IgD-negative memory B cell (primary cell): ENCODE measurements around the gene CDH16. TPM values are rescaled to one million over a fixed set of nuclear protein-coding genes. Genes with fewer than 3 reads are reported as not detected.
"Not testable (repeated sequence)": the region's sequence is repeated elsewhere in the genome, so short reads cannot be mapped to it uniquely, and the experiment has no call there.

Source experiments
- H3K27ac Mint-ChIP-seq, 3 donors: one replicate each; pipeline ENCODE4 v1.8.0; 2020 to 2022; ENCODE audit warnings: mild to moderate bottlenecking in 3 of 3, mixed read lengths in 3 of 3, moderate library complexity in 1 of 3
- H3K27me3 Mint-ChIP-seq: one replicate; pipeline ENCODE4 v1.8.0; 2021; ENCODE audit warnings: mixed read lengths
- H3K36me3 Mint-ChIP-seq: one replicate; pipeline ENCODE4 v1.8.0; 2020; ENCODE audit warnings: mild to moderate bottlenecking, mixed read lengths
- H3K4me1 Mint-ChIP-seq, 3 donors: one replicate each; pipeline ENCODE4 v1.8.0; 2020 to 2022; ENCODE audit warnings: mixed read lengths in 3 of 3, mild to moderate bottlenecking in 1 of 3
- H3K4me3 Mint-ChIP-seq, 4 donors: one replicate each; pipeline ENCODE4 v1.8.0; 2020 to 2022; ENCODE audit warnings: mild to moderate bottlenecking in 4 of 4, mixed read lengths in 4 of 4, moderate library complexity in 3 of 4
- H3K9me3 Mint-ChIP-seq, 3 donors: one replicate each; pipeline ENCODE4 v1.8.0; 2020 to 2021; ENCODE audit warnings: mixed read lengths in 3 of 3, mild to moderate bottlenecking in 1 of 3
- polyA plus RNA-seq: library from polyadenylated mRNA; unstranded; fragments of 300-500 nt; fragmentation: Illumina TruSeq; gene quantifications from one replicate; pipeline ENCODE4 v1.2.3, GENCODE V29; 2021

The CDH16 gene
- polyA plus RNA-seq, 1 donor from 2014 or later: not detected

DNA sequence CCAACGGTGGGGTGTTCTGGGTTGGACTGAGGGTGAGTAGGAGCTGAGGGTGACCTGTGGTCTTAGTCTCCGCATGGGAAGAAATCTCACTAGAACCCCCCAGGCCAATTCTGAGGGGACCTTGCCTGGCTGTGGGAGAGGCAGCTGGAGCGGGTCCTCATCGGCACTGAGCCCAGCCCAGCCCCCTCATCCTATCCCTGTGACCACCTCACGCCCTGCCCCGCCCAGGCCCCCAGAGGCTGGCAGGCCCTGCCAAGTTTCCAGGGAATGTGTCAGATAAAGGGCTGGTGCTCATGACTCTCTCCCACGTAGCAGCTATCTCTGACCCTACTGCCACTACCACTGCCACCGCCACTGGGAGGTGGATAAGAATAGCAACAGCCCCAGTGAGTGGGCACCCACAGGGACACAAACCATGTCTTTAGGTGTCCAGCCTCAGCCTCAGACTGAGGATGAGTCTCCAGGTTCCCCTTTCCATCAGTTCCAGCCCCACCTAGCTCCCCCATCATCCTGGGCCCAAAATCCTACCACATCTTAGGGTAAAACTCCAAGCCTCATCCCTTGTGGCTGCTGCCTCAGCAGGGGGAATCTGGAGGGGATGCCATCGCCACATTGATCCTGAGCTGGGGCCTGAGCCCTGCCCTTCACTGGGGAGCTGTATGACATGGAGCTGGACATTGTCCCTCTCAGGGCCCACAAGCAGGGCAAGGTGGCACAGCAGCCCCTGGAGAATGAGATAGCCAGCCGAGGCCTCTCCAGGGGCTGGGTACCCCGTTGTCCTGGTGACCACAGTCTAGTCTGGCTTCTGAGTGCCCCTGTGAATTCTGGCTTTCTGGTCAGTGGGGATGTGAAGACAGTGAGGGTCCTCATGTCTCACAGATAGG is 14.9 kb downstream of the CDH16 start:
- no peak overlapping the region for H3K4me3 Mint-ChIP-seq
- H3K9me3 Mint-ChIP-seq: no peaks in the 10 kb centered on the region
- no peaks in the 10 kb centered on the region for H3K4me1 Mint-ChIP-seq
- H3K27me3 Mint-ChIP-seq: peaks cover 4% of the 10 kb centered on the region
- no peak overlapping the region for H3K27ac Mint-ChIP-seq
- H3K36me3 Mint-ChIP-seq: peaks cover 1% of the 10 kb centered on the region

DNA sequence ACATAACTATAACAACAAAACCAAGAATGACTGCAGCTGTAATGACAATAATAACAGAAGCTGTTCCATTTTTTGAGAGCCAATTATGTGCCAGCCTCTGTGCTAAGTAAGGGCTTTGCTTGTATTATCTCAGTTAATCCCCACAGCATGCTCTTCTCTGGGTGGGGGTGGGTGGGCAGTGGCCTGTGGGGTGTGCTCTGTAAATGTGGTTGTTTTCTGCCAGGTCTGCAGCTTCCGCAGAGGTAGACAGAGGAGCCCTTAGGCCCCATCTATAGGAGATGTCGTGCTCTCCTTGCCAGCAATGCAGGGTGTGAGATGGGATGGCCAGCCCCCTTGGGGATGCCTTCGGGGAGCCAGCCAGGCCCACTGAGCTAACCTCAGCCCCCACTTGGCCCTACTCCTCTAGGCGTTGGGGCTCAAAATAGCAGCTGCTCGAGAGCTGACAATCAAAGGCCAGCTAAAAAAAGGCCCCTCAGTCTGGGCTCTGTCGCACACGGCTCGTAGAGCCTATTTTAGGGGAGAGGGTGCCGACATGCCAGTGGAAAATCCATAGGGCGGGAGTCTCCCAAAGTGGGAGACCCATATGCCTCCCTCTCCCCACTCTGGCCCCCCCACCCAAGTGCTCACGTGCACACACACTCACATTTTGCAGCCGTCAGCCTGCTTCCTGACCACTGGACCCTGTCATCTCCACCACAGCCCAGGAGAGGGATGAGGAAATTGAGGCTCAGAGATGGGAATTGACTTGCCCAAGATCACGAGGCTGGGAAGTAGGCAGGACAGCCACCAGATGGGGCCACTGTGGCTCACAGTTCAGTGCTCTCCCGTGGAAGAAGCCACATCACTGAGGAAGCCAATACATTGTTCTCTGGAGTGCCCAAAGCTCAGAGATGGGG is 15.8 kb downstream of the CDH16 start:
- Mint-ChIP-seq H3K36me3 (peaks cover 1% of the 10 kb centered on the region), H3K27ac (no peak overlapping the region), H3K4me3 (peak overlapping the region in 1 of 4 donors; percentile 23), H3K27me3 (peaks cover 2% of the 10 kb centered on the region), H3K9me3 (no peaks in the 10 kb centered on the region), H3K4me1 (no peaks in the 10 kb centered on the region)

DNA sequence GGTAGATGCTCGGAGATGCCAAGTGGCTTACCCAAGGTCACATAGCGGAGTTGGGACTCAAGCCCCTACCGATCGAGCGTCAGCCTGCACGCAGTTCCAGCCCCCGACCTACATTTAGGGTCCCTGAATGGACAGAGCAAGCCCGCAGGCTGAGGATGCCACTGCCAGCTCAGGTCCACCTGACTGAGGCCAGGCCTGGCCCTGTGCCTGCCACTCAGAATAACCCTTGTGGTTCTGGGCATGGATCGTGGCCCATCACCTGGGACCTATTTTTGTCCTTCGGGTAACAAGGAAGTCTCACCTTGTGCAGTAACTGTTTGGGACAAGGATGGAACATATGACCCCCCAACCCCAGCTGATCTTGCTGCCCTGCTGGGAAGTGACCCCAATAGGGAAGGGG is 17.1 kb downstream of the CDH16 start:
- no peak overlapping the region for H3K4me3 Mint-ChIP-seq
- H3K27ac Mint-ChIP-seq: peak overlapping the region in 1 of 3 donors; percentile 62
- H3K4me1 Mint-ChIP-seq: no peaks in the 10 kb centered on the region

DNA sequence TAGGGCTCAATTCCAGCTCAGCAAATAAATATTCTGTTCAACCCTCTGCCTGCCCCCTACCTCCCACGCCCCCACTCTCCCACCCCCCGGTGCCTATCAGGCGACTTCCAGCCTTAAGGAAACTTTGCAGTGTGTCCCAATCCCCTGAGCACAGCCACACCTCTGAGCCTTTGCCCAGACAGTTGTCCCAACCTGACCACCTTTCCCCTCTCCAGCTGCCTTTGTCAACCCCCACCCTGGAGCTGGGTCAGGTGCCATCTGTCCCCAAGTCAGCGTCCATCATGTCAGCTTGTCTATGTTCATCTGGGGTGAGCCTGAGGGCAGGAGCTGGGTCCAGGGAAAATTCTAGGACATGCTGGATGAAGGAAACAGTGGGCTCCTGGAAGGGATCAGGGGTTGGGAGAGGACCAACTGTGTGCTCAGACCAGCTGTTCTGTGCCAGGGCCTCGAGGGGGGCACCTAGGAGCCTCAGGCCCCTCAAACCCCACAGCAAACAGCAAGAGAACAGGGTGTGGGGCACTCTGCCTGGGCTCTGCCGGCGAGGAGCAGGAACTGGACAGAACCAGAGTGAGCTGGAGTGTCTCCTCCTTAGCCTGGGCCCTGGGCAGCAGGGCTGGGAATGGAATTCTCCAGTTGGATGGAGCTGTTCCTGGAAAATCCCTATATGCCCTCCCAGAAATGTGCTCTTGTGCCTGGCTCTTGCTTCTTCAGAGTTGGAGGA is 17.8 kb downstream of the CDH16 start:
- Mint-ChIP-seq H3K9me3 (no peaks in the 10 kb centered on the region), H3K4me3 (no peak overlapping the region), H3K27ac (no peak overlapping the region), H3K27me3 (peaks cover 2% of the 10 kb centered on the region), H3K4me1 (no peaks in the 10 kb centered on the region), H3K36me3 (peaks cover under 1% of the 10 kb centered on the region)

More for the DNA sequence above, 17.1 kb downstream of the CDH16 start:
- Mint-ChIP-seq H3K27me3 (peaks cover 2% of the 10 kb centered on the region), H3K9me3 (no peaks in the 10 kb centered on the region), H3K36me3 (peaks cover 1% of the 10 kb centered on the region)

DNA sequence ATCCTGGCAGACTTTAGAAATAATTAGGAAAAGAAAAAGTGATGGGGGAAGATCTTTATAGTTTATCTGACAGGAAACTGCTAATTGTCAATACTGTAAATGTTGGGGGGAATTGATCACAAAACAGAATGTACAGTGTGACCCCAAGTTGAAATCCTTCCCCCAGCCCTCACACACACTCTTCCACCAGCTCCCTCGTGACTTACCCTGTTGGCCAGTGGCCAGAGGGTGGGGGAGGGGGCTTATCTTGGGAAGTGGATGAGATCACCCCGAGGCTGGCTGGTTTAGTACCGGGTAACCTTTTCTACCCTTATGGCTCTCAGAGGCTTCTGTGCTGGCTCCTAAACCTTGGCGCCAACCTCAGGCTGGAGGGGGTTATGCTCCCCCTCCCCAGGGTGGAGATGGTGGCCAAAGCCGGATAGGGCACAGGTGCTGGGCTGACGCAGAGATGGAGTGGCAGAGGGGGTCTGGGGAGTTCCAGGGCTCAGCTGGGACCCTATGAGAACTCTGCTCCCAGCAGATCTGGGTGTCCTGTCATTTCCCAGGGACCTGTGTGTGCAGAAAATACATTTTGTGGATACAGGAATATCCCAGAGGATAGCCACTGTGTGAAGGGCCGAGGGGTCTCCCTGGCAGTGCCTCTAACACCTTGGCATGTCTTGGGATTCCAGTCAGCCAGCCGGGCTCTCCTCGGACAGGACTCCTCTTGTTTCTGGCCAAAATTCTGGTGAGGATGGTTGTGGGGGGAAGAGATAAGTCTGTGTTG is 18.6 kb downstream of the CDH16 start:
- peak overlapping the region in 1 of 3 donors; percentile 10 for H3K27ac Mint-ChIP-seq
- no peak overlapping the region for H3K4me3 Mint-ChIP-seq
- H3K9me3 Mint-ChIP-seq: no peaks in the 10 kb centered on the region
- peaks cover 2% of the 10 kb centered on the region for H3K27me3 Mint-ChIP-seq
- H3K36me3 Mint-ChIP-seq: no peaks in the 10 kb centered on the region
- H3K4me1 Mint-ChIP-seq: peaks cover 0 to 2% (median 0%) of the 10 kb centered on the region in 3 donors

DNA sequence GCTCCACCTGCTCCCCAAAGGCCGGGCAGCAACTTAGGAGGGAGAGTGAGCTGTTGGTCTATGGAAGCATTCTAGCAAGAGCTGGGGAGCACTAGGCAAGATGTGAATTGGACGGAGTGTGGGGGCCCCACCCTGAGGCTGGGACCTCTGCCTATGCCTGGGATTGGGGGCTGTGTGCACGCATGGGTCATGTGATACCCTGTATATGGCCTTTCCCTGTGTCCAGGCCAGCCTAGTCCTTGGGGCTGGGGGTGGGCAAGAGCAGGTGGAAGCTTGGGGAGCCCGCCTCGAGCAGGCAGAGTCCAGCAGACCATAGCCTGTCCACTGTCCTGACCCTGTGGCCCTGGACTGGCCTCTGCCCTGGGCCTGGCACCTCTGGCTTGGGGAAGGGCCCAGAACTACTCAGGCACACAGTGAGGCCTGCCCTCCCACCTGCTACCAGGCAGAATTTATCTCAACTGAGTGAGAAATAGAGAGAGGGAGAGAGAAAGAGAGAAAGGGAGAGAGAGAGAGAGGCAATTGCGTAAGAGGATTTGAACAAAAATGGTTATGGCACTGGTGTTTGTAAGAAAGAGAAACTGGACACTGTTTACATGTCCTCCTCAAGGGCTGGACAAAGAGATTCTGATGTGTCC is 19.3 kb downstream of the CDH16 start:
- H3K27ac Mint-ChIP-seq: peak overlapping the region in 1 of 3 donors; percentile 10
- H3K4me3 Mint-ChIP-seq: no peak overlapping the region
- H3K27me3 Mint-ChIP-seq: peaks cover 2% of the 10 kb centered on the region
- no peaks in the 10 kb centered on the region for H3K36me3 Mint-ChIP-seq
- peaks cover 0 to 3% (median 0%) of the 10 kb centered on the region in 3 donors for H3K4me1 Mint-ChIP-seq
- H3K9me3 Mint-ChIP-seq: no peaks in the 10 kb centered on the region

DNA sequence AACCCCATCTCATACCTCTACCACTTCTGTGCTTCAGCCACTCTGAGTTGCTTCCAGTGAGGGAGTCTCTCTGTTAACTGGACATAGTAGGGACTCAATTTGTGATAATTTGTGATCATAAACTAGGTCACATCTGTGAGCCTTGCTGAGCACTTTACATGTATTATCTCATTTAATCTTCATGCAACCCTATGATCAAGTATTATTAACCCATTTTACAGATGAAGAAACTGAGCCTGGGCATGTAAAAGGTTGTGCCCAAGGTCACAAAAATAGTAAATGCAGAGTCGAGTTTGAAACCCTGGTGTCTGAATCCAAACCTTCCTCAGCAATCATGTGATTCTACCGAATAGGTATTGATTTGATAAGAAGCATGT is 19.8 kb downstream of the CDH16 start:
- H3K4me1 Mint-ChIP-seq: peaks cover 0 to 3% (median 0%) of the 10 kb centered on the region in 3 donors
- no peak overlapping the region for H3K27ac Mint-ChIP-seq
- peaks cover 2% of the 10 kb centered on the region for H3K27me3 Mint-ChIP-seq
- no peaks in the 10 kb centered on the region for H3K36me3 Mint-ChIP-seq
- no peaks in the 10 kb centered on the region for H3K9me3 Mint-ChIP-seq
- no peak overlapping the region for H3K4me3 Mint-ChIP-seq

DNA sequence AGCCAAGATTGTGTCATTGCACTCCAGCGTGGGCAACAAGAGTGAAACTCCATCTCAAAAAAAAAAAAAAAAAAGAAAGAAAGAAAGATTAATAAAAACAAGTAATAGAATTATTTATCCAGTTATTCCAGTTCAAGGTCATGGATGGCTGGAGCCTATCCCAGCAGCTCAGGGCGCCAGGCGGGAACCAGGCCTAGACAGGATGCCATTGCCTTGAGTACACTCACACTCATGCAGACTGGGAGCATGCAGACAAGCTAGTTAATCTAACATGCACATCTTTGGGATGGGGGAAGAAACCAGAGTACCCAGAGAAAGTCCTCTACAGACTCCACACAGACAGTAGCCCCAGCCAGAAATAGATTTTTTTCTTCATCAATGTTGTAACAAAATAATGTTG is 20.5 kb downstream of the CDH16 start:
- peaks cover 1% of the 10 kb centered on the region for H3K27me3 Mint-ChIP-seq
- H3K36me3 Mint-ChIP-seq: no peaks in the 10 kb centered on the region
- H3K27ac Mint-ChIP-seq: no peak overlapping the region
- H3K9me3 Mint-ChIP-seq: no peaks in the 10 kb centered on the region
- H3K4me1 Mint-ChIP-seq: peaks cover 0 to 3% (median 0%) of the 10 kb centered on the region in 3 donors
- H3K4me3 Mint-ChIP-seq: no peak overlapping the region

DNA sequence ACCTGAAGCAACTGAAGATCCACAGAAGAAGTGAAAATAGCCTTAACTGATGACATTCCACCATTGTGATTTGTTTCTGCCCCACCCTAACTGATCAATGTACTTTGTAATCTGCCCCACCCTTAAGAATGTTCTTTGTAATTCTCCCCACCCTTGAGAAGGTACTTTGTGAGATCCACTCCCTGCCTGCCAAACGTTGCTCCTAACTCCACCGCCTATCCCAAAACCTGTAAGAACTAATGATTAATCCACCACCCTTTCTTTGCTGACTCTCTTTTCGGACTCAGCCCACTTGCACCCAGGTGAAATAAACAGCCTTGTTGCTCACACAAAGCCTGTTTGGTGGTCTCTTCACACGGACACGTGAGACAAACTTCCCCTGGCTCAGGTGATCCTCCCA is 22.0 kb downstream of the CDH16 start:
- not testable (repeated sequence) for H3K27ac Mint-ChIP-seq, H3K27me3 Mint-ChIP-seq, H3K4me1 Mint-ChIP-seq, H3K36me3 Mint-ChIP-seq, H3K9me3 Mint-ChIP-seq
- peak overlapping the region in 1 of 4 donors; percentile 30 for H3K4me3 Mint-ChIP-seq

DNA sequence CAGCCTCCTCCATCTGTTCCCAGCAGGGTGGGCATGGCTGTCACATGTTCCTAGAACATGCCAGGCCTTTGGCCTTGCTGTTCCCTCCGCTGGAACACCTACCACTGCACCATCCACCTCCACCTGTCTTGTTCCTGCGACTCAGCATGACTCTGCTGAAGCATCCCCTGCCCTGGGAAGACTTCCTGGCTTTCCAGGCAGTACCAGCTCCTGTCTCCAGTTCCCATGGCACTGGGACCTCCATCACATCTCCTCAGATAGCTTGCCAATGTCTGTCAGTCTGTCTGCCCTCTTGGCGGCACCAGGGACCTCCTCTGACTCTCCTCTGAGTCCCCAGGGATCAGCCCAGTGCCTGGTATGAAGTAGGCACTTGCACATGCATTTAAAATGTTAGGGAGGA is 22.7 kb downstream of the CDH16 start:
- no peak overlapping the region for H3K4me3 Mint-ChIP-seq
- no peaks in the 10 kb centered on the region for H3K36me3 Mint-ChIP-seq
- H3K27ac Mint-ChIP-seq: peak overlapping the region in 1 of 3 donors; percentile 46
- H3K4me1 Mint-ChIP-seq: peaks cover 0 to 5% (median 0%) of the 10 kb centered on the region in 3 donors
- H3K9me3 Mint-ChIP-seq: no peaks in the 10 kb centered on the region
- H3K27me3 Mint-ChIP-seq: no peaks in the 10 kb centered on the region

DNA sequence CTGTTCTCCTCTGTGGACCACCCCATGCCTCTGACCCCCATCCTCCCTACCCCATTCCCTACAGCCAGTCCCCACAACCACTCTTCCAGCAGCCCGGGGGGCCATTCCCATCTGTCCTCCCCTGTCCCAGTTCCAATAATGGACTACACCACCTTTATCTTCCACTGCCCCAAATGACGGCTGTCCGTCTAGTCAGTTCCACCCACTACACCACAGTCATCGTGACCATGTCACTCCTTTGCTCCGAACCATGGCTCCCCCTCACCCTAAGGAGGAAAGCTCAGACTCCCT is 23.1 kb downstream of the CDH16 start:
- Mint-ChIP-seq H3K27me3 (no peaks in the 10 kb centered on the region), H3K27ac (peak overlapping the region in 1 of 3 donors; percentile 46), H3K4me3 (no peak overlapping the region), H3K36me3 (no peaks in the 10 kb centered on the region), H3K4me1 (peaks cover 0 to 5% (median 0%) of the 10 kb centered on the region in 3 donors), H3K9me3 (no peaks in the 10 kb centered on the region)

DNA sequence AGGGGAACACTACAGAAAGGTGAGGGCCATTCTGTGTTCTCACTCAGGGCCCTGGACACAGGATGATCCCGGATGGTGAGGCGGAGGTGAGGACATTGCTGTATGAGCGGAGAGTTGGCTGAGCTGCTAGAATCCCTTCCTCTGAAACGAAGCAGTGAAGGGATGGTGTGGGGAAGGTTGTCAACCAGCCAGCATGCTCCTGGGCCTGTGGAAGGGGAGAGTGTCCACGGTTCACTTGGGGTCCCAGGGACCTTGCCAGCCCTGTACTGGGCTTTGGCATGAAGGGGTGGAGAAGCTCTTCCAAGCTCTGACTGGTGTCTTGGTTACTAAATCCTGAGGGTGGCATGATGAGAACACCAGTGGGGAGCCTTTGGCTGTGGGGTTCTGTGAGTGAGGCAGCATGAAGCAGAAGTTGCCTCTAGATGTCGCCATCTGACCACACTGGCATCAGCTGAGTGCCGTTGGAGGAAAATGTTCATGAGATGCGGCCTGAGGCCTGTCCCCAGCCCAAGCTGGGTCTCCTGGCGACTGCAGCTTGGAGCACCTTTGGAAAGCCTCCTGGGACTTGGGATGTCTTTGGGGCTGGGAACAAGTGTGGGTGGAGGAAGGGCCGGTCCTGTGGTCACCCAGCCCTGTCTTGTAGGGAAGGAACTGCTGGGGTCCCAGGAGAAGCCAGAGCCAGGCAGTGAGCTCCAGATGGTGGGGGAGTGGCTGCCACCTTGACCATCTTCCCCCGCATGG is 23.6 kb downstream of the CDH16 start:
- Mint-ChIP-seq H3K9me3 (no peaks in the 10 kb centered on the region), H3K4me1 (peaks cover 0 to 5% (median 0%) of the 10 kb centered on the region in 3 donors), H3K4me3 (peak overlapping the region in 1 of 4 donors; percentile 5), H3K36me3 (no peaks in the 10 kb centered on the region), H3K27me3 (no peaks in the 10 kb centered on the region), H3K27ac (peak overlapping the region in 1 of 3 donors; percentile 20)

DNA sequence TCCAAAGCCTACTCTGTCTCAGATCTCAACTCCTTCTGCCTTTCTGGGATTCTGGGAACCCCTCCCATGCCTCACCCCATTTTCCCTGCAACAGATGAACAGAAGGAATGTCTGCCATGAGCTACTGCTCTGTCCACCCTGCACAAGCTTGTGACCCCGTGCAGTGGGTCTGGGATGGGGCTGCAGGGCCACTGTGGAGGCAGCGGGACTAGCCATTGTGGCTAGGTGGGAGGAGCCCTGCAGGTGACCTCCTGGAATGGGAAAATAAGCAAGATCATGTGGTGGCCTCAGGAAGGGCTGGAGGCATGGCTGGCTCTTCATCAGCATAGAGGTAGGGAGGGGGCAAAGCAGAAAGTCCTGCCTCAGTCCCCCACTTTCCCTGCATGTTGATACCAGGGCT is 24.6 kb downstream of the CDH16 start:
- Mint-ChIP-seq H3K4me1 (peaks cover 0 to 5% (median 0%) of the 10 kb centered on the region in 3 donors), H3K36me3 (no peaks in the 10 kb centered on the region), H3K9me3 (no peaks in the 10 kb centered on the region), H3K27ac (no peak overlapping the region), H3K27me3 (no peaks in the 10 kb centered on the region), H3K4me3 (no peak overlapping the region)
